ENCODE data around the gene NRXN3. TPM values are rescaled to one million over a fixed set of nuclear protein-coding genes. Genes with fewer than 3 reads are reported as not detected.

The NRXN3 gene
- total RNA-seq, 1 experiment from 2014 or later, result not detected

DNA sequence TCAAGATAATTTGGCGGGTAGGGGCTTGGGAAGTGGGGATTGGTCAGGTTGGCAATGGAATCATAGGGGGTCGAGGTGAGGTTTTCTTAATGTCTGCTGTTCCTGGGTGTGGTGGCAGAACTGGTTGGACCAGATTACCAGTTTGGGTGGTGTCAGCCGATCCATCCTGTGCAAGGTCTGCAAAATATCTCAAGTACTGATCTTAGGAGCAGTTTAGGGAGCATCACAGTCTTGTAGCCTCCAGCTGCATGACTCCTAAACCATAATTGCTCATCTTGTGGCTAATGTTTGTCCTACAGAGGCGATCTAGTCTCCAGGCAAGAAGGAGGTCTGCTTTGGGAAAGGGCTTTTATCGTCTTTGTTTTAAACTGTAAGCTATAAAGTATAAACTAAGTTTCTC lies 1172.8 kb downstream of the NRXN3 start (continued):
- TF ChIP-seq RAD21 (IDR thresholded peaks at IDR 0.05; ENCODE audit: low read depth), result no peak

DNA sequence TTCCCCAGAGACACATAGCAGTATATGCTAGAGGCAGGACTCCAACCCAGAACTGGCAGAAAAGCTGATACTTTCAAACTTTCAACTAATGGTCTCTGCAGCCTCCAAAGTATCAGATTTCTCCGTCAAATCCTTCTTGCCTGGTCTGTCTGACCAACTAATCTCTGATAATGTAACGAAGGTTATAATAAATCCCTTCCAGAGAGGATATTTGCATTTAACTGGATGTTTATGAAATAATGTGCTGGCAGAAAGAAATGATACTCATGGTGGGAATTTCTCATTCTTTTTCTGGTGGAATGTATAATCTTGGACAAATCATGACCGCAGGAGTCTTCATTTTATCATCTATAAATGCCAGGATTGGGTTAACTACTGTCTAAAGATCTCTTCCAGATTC lies 1180.8 kb downstream of the NRXN3 start:
- no TSS peak for BruUV-seq (replicated peaks)
- Histone ChIP-seq H3K4me3 (replicated peaks in 1 of 2; ENCODE audit: low read depth in 1 of 2, low read length in 2 of 2) (no peak overlapping the region), H3K27me3 (ENCODE audit: insufficient read depth, low read length) (no peaks in the 10 kb centered on the region), H4K20me1 (ENCODE audit: insufficient read depth) (no peaks in the 10 kb centered on the region), H3K27ac (ENCODE audit: low read depth, low read length) (no peak overlapping the region), H3K9me2 (ENCODE audit: insufficient read depth) (no peaks in the 10 kb centered on the region), H3K36me3 (ENCODE audit: control insufficient read depth in 1 of 2, insufficient read depth in 2 of 2, low read length in 2 of 2) (no peaks in the 10 kb centered on the region), H3K4me2 (ENCODE audit: low read length) (no peak overlapping the region), H3K79me2 (ENCODE audit: insufficient read depth, low read length) (no peaks in the 10 kb centered on the region), H2AFZ (ENCODE audit: low read depth, low read length, poor library complexity, severe bottlenecking) (no peak overlapping the region), H3K9me3 (ENCODE audit: control insufficient read depth in 1 of 2, insufficient read depth in 1 of 2, low read depth in 1 of 2, low read length in 2 of 2) (peaks cover 0 to 5% of the 10 kb centered on the region in 2 experiments; a peak in 1 of 4 replicates), H3K9ac (ENCODE audit: low read length) (no peak overlapping the region), H3K4me1 (ENCODE audit: control insufficient read depth in 1 of 2, insufficient read depth in 2 of 2, low read length in 2 of 2) (no peaks in the 10 kb centered on the region)
- no peak for TF ChIP-seq JUND (IDR thresholded peaks at IDR 0.05)
- no peak for TF ChIP-seq RAD21 (IDR thresholded peaks at IDR 0.05; ENCODE audit: low read depth)
- TF ChIP-seq ELF1 (IDR thresholded peaks at IDR 0.05; ENCODE audit: borderline replicate concordance, low read depth), result no peak
- ATAC-seq (no peak), DNase-seq (ENCODE audit: low read depth, low spot score) (no peak)
- intact Hi-C loops (cut with micrococcal nuclease), result no loop called here
- ChIA-PET CTCF (no interaction called here), POLR2A (no interaction called here), RAD21 (ENCODE audit: low non-redundant PET in 1 of 2, low total read pairs in 2 of 2, uncharacterized antibody in 2 of 2, unreplicated experiment in 2 of 2) (no interaction called here)

DNA sequence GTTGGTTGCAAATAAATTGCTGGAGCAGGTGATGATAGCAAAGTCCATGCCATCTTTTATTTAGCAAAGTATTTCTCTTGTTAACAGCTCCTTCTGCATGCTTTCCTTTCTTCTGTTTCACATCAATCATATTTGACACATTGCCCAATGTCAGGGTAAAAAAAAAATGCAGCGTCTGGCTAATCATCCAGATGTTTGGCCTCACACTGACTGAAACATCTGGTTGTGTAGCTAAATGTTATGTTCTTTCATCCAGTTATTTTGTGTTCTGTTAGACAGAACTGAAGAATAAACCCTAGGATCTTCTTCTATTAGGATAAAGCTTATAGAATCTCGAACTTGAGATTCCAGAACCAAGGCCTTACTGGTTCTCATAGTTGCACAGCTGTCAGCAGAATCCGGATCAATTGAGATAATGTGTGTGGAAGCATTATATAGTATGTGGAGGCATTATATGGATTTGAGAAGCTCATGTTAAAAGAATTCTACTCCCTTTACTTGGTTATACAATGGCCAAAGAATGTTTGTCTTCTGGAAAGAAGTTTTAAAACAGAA lies 1182.0 kb downstream of the NRXN3 start:
- Histone ChIP-seq H3K79me2 (ENCODE audit: insufficient read depth, low read length) (no peaks in the 10 kb centered on the region), H3K9me3 (ENCODE audit: control insufficient read depth in 1 of 2, insufficient read depth in 1 of 2, low read depth in 1 of 2, low read length in 2 of 2) (peaks cover 0 to 5% of the 10 kb centered on the region in 2 experiments; a peak in 2 of 4 replicates), H3K27ac (ENCODE audit: low read depth, low read length) (no peak overlapping the region), H3K27me3 (ENCODE audit: insufficient read depth, low read length) (no peaks in the 10 kb centered on the region), H3K4me3 (replicated peaks in 1 of 2; ENCODE audit: low read depth in 1 of 2, low read length in 2 of 2) (no peak overlapping the region), H3K36me3 (ENCODE audit: control insufficient read depth in 1 of 2, insufficient read depth in 2 of 2, low read length in 2 of 2) (no peaks in the 10 kb centered on the region), H3K9me2 (ENCODE audit: insufficient read depth) (no peaks in the 10 kb centered on the region), H4K20me1 (ENCODE audit: insufficient read depth) (no peaks in the 10 kb centered on the region), H2AFZ (ENCODE audit: low read depth, low read length, poor library complexity, severe bottlenecking) (no peak overlapping the region), H3K4me1 (ENCODE audit: control insufficient read depth in 1 of 2, insufficient read depth in 2 of 2, low read length in 2 of 2) (no peaks in the 10 kb centered on the region), H3K9ac (ENCODE audit: low read length) (no peak overlapping the region), H3K4me2 (ENCODE audit: low read length) (no peak overlapping the region)
- intact Hi-C loops (cut with micrococcal nuclease), result no loop called here
- ChIA-PET POLR2A (no interaction called here), CTCF (no interaction called here), RAD21 (ENCODE audit: low non-redundant PET in 1 of 2, low total read pairs in 2 of 2, uncharacterized antibody in 2 of 2, unreplicated experiment in 2 of 2) (no interaction called here)
- DNase-seq (ENCODE audit: low read depth, low spot score) (no peak), ATAC-seq (no peak)
- BruUV-seq (replicated peaks), result no TSS peak
- TF ChIP-seq RAD21 (IDR thresholded peaks at IDR 0.05; ENCODE audit: low read depth) (no peak), TCF7L2 (IDR thresholded peaks at IDR 0.05; ENCODE audit: borderline replicate concordance, extremely low read depth, insufficient read depth, insufficient read length) (no peak), SIN3A (IDR thresholded peaks at IDR 0.05; ENCODE audit: low read depth) (no peak), ZFX (IDR thresholded peaks at IDR 0.05) (no peak), JUND (IDR thresholded peaks at IDR 0.05) (no peak), CEBPB (IDR thresholded peaks at IDR 0.05; ENCODE audit: low read depth) (no peak), ZNF274 (IDR thresholded peaks at IDR 0.05; ENCODE audit: low read depth, low read length) (no peak), YY1 (IDR thresholded peaks at IDR 0.05; ENCODE audit: extremely low read depth, insufficient replicate concordance, low read depth, low read length) (no peak), EZH2phosphoT487 (IDR thresholded peaks at IDR 0.05; ENCODE audit: borderline replicate concordance) (no peak)
- TF ChIP-seq, protein P1, sequence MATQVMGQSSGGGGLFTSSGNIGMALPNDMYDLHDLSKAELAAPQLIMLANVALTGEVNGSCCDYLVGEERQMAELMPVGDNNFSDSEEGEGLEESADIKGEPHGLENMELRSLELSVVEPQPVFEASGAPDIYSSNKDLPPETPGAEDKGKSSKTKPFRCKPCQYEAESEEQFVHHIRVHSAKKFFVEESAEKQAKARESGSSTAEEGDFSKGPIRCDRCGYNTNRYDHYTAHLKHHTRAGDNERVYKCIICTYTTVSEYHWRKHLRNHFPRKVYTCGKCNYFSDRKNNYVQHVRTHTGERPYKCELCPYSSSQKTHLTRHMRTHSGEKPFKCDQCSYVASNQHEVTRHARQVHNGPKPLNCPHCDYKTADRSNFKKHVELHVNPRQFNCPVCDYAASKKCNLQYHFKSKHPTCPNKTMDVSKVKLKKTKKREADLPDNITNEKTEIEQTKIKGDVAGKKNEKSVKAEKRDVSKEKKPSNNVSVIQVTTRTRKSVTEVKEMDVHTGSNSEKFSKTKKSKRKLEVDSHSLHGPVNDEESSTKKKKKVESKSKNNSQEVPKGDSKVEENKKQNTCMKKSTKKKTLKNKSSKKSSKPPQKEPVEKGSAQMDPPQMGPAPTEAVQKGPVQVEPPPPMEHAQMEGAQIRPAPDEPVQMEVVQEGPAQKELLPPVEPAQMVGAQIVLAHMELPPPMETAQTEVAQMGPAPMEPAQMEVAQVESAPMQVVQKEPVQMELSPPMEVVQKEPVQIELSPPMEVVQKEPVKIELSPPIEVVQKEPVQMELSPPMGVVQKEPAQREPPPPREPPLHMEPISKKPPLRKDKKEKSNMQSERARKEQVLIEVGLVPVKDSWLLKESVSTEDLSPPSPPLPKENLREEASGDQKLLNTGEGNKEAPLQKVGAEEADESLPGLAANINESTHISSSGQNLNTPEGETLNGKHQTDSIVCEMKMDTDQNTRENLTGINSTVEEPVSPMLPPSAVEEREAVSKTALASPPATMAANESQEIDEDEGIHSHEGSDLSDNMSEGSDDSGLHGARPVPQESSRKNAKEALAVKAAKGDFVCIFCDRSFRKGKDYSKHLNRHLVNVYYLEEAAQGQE (IDR thresholded peaks at IDR 0.05; ENCODE audit: low read depth), result no peak
- TF ChIP-seq, protein P2, sequence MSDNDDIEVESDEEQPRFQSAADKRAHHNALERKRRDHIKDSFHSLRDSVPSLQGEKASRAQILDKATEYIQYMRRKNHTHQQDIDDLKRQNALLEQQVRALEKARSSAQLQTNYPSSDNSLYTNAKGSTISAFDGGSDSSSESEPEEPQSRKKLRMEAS (IDR thresholded peaks at IDR 0.05), result no peak

Data from HCT116 (cell line).